HG02610 (cell line): ENCODE measurements around the gene CFAP299.
A peak's percentile ranks its signal among the peaks of the same experiment; 100 is the strongest.
"Not testable (repeated sequence)": the region's sequence is repeated elsewhere in the genome, so short reads cannot be mapped to it uniquely, and the experiment has no call there.

Experiments used
- ATAC-seq: cut with Tn5 transposase; IDR thresholded peaks from one replicate; pipeline ENCODE4 v1.9.1; 2021; ENCODE audit warnings: mild to moderate bottlenecking, moderate library complexity; ENCODE audit not compliant: unreplicated experiment

CFAP299 gene

DNA sequence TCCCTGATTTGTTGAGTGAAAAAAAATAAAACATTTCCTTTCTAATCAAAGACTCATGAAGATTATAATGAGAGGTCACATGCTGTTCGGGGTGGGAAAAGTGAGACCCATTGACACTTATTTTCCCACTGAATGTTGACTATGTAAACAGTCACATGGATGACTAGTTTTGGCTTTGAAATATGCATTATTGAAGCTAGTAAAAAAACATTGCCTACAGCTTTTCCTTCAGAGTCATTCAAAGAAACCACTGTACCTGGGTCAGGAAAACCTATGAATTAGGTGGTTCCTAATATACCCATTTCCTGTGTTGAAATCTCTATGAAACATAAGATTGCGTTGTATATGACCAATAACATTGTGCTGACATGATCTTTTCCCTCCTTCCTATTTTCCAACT lies 251.2 kb downstream of the CFAP299 start:
- no peak for ATAC-seq

- ATAC-seq, result no peak
These were observed 252.4 kb downstream of the CFAP299 start for GRCh38 chr4:80587871-80588385.

- peak; percentile 58 for ATAC-seq
These were observed 257.4 kb downstream of the CFAP299 start for GRCh38 chr4:80592950-80593349.

- no peak for ATAC-seq
These were observed 259.2 kb downstream of the CFAP299 start for GRCh38 chr4:80594701-80595100.

- ATAC-seq, result no peak
These were observed 272.9 kb downstream of the CFAP299 start for GRCh38 chr4:80608281-80608980.

DNA sequence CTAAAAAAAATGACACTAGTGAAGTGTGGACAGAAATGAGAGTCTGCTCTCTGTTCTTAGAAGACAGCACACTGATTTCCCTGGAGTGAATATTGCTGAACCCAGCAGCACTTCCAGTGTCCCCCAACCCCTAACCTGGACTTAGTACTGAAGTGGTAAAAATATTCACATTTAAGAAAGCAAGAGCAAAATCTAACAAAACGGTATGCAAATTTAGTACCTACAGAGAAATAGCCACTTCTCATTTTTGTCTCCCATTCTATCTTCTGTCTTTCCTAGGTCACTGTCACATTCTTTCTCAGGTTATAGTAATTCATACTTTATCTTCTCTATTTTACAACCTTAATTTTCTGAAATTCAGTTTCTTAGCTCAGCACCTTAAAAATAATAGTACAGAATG lies 274.7 kb downstream of the CFAP299 start:
- no peak for ATAC-seq

GRCh38 chr4:80610845-80611677 lies 275.5 kb downstream of the CFAP299 start:
- ATAC-seq, result peak; percentile 78

- peak; percentile 5 for ATAC-seq
These were observed 276.1 kb downstream of the CFAP299 start for GRCh38 chr4:80611678-80611979.

GRCh38 chr4:80613470-80613869 lies 277.9 kb downstream of the CFAP299 start:
- no peak for ATAC-seq

DNA sequence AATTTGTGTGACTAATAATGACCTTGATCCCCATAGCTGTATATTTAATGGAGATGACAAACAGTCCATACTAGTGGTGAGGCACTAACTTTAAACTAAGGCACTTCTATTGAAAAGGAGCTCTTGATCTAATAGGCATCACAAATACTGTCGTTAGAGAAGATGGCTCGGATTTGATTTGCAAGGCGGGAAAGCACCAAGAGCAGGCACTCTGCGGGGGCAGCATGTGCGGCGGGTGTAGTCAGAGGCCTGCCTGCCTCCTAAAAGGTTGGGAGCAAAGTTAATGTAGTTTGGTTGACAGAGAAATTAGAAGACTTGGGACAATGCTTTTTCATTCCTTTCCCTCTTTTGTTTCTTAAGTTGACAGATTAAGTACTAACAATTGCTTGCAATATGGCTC lies 278.8 kb downstream of the CFAP299 start:
- no peak for ATAC-seq

GRCh38 chr4:80615099-80615498 lies 279.6 kb downstream of the CFAP299 start:
- no peak for ATAC-seq

DNA sequence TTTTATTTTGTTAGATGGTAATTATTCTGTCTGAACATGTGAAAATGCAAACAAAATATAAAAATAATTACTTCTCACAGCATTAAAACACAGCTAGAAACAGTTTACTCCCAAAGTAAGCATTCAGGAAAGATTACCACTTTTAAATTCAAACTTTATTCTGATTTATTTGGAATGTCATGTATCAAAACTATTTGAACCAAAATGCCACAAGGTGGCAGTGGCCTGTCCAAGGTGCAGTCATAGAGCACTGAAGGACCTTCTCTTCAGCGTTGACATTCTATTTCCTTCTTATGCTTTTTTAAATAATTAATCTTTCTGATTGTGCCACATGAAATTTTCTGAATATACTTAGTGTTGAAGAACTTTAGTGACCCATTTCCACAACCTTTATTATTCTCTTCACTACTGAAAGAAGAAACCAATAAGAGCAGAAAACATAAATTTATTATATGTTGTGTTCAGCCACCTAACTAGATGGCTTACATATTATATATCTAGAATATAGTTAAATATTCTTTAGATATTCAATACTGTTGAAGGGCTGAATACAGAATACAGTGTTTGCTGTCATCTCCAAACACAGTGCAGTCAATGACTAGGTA lies 283.6 kb downstream of the CFAP299 start:
- ATAC-seq, result no peak

DNA sequence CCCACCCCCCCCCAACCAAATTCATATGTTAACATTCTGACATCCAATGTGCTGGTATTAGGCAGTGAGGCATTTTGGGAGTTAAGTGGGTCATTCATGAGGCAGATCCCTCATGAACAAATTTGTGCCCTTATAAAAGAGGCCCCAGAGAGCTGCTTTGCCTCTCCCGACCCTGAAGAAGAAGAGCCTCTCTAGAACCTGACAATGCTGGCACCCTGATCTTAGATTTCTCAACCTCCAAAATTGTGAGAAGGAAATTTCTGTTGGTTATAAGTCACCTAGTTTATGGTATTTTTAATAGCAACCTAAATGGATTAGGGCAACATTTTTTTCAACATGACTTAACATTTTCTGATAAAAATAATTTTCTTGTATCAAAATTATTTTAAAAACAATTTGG lies 296.3 kb downstream of the CFAP299 start:
- ATAC-seq, result no peak

DNA sequence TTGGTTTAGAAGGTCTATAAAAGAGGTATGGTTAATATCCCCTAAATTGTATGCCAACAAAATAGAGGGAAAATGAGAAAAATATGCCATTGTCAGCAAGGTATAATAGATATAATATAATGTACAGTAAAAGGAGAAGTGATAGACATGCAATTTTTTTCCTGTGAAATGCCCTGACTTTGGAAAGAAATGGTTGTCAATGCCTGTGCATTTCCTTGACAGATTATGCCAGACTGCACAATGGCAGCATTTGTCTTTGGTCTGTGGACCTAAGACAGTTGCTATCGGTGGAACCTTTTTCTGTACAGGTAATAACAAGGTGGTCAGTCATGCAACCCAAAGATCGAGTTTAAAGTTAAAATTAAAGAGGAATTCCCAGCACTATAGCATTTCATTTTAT lies 301.7 kb downstream of the CFAP299 start:
- no peak for ATAC-seq

- no peak for ATAC-seq
These were observed 310.5 kb downstream of the CFAP299 start for GRCh38 chr4:80646061-80646460.

DNA sequence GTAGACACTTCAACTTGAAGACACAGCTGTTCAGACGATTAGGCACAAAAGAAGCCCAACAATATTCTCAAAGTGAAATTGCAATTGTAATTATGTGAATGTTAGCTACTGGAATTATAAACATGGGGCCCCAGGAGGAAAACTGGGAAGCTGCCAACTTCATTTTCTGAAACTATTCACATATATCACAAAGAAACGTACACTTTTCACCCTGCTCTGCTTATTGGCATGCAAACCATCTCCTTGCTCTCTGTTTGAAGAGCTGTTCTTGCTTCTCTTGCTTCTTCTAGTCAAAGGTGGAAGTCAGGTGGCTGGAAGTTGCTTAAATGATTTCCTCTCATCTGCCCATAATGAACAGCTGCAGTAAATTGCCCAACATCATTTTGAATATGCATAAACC lies 320.1 kb downstream of the CFAP299 start:
- no peak for ATAC-seq

GRCh38 chr4:80670118-80670517 lies 334.6 kb downstream of the CFAP299 start:
- ATAC-seq, result not testable (repeated sequence)

DNA sequence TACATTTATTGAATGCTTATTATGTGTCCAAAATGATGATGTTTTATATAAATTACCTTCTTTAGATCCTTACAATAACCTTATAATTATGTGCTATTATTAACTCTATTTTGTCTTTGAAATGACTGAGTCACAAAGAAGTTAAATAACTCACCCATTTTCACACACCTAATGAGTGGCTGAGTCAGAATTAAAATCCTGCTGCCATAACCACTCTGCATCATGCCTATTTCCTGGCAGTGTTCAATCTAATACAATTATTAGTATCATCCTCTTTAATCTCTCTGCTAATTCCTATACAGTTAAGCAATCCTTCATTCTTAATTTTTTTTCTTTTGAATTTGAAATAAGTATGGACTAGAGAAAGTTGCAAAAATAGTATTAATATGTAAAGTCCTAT lies 342.9 kb downstream of the CFAP299 start:
- ATAC-seq, result no peak

GRCh38 chr4:80680934-80681333 lies 345.4 kb downstream of the CFAP299 start:
- no peak for ATAC-seq

GRCh38 chr4:80685214-80685613 lies 349.7 kb downstream of the CFAP299 start:
- ATAC-seq, result no peak

DNA sequence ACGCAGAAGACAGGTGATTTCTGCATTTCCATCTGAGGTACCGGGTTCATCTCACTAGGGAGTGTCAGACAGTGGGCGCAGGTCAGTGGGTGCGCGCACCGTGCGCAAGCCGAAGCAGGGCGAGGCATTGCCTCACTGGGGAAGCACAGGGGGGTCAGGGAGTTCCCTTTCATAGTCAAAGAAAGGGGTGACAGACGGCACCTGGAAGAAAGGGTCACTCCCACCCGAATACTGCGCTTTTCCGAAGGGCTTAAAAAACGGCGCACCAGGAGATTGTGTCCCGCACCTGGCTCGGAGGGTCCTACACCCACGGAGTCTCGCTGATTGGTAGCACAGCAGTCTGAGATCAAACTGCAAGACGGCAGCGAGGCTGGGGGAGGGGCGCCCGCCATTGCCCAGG lies 352.2 kb downstream of the CFAP299 start:
- not testable (repeated sequence) for ATAC-seq

DNA sequence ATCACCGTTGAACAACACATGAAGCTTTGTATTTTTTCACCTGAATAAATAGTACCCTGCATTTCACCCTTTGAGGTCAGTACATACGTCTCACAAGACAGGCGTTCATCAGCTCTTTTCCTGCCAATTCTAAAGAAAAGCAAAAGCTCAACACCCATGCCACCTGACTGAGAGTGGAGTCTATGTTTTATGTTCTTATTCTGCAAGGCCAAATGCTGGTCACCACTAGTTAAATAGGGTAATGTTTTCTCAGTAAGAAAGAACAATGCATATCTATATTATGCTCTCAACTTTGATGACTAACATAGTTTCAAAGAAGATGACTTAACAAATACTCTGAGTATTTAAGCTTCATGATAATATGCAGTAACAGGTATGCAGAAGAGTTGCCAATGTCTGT lies 358.6 kb downstream of the CFAP299 start:
- no peak for ATAC-seq
